DMS114 treated with DMSO at 0.1 percent for 48 hours (cell line): Measurements from ENCODE around the gene PDHX.
"Not testable (repeated sequence)": the region's sequence is repeated elsewhere in the genome, so short reads cannot be mapped to it uniquely, and the experiment has no call there.

ENCODE experiments used
- DNase-seq: peaks from one replicate; lab custom pipeline; 2025; ENCODE audit not compliant: unreplicated experiment; lab: John Stamatoyannopoulos, UW

PDHX gene

DNA sequence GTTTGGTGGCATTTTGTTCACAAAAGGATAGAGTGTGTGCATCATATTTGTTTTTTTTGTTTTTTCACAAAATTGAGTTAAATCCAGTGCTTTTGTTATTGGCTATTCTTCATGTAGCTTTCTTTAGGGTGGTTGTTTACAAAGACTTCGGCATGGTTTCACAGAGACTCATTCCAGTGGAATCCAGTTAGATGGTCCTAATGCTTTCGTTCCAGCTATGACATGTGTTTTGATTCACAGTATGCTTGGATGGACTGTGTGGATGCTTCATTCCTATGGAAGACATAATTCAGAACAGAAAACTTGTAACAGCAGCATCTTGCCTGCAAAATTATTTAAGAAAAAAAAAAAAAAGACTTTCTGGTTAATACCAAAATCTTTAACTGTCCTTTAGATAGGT is 97.9 kb downstream of the PDHX start:
- DNase-seq: no peak

- DNase-seq: no peak
Observed at GRCh38 chr11:35015621-35016387, 99.4 kb downstream of the PDHX start.

- no peak for DNase-seq
Observed at GRCh38 chr11:35016916-35017315, 100.5 kb downstream of the PDHX start.

GRCh38 chr11:35017528-35018342 is 101.3 kb downstream of the PDHX start:
- no peak for DNase-seq

- DNase-seq: no peak
Observed at GRCh38 chr11:35021589-35021988, 105.2 kb downstream of the PDHX start.

DNA sequence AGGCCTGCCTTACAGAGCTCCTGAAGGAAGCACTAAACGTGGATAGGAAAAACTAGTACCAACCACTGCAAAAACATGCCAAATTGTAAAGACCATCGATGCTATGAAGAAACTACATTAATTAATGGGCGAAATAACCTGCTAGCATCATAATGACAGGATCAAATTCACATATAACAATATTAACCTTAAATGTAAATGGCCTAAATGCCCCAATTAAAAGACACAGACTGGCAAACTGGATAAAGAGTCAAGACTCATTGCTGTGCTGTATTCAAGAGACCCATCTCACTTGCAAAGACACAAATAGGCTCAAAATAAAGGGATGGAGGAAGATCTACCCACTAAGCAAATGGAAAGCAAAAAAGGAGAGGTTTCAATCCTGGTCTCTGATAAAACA is 107.5 kb downstream of the PDHX start:
- not testable (repeated sequence) for DNase-seq

- DNase-seq: not testable (repeated sequence)
Observed at GRCh38 chr11:35028007-35028406, 111.6 kb downstream of the PDHX start.

GRCh38 chr11:35029979-35030682 is 113.7 kb downstream of the PDHX start:
- DNase-seq: no peak

DNA sequence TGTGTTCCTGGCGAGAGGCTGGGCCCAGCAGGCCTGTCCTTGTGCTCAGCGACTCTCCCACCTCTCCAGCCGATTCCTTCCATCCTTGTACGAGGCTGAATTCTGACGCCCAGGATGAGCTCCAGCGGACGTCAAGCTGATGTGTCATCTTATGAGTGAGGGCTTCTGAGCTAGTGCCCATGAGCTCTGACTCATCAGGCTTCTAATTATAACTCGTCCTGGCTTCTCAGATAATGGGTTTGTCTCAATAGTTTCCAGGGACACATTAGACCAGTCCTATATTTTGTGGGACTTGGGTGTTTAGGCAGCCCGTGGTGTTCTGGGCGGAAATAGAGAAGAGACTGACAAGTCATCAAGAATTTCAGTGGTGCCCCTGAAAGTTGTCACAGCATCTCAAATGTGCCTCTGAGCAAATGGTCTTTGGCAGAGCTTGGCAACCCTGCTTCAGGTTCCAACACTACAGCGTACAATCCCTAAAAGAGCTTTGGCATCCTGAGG is 114.3 kb downstream of the PDHX start:
- DNase-seq: no peak

DNA sequence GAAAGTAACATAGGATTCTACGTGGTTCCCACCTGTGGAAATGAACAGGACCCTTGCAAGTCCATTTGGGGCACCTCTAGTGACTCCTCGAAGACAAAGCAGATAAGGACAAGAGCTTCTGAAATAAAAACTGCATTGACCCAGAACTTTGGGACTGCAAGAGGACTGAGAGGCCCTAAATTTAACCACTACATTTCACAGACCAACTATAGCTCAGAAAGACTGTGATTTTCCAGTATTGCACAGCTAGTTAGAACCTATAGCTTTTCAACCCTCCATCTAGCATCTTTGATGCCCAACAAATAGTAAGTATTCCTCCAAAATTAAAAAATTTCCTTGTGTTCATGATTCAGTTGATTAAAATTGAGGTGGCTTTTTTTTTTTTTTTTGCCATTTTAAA is 114.9 kb downstream of the PDHX start:
- DNase-seq: no peak

DNA sequence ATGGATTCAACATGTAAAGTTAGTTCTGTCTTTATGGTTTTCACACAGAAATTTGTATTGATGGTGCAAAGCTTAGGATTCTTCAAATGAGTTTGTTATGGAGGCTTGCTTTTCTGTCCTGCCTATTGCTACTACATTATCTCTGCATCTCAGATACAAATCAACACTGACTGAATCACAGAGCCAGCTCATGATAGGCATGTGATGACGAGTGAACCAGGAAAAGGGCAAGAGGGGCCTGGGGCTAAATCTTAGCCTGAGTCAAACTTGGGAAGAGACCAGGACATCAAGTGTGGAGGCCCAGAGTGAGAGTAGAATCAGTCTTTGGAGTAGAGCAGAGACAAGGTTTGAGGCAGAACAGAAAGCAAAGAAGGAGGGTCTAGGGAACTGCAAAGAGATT is 115.4 kb downstream of the PDHX start:
- DNase-seq: no peak

- no peak for DNase-seq
Observed at GRCh38 chr11:35033011-35033410, 116.6 kb downstream of the PDHX start.

DNA sequence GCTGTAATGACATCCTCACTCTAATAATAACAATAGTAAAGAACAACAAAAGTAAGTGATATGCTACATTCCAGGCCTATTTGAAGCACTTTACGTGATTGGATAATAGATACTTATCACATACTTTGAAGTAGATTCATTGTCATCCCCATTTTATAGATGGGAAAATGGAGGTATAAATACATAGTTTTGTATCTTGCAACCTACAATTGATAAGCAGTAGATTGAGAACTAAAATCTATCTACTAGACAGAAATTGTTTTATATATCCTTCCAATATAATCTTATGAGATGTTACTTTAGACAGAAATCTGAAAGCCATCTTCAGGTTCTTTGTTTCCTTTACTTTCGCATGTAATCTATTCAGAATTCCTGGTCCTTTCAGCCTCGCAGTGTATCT is 118.0 kb downstream of the PDHX start:
- no peak for DNase-seq

GRCh38 chr11:35035894-35036408 is 119.5 kb downstream of the PDHX start:
- no peak for DNase-seq

DNA sequence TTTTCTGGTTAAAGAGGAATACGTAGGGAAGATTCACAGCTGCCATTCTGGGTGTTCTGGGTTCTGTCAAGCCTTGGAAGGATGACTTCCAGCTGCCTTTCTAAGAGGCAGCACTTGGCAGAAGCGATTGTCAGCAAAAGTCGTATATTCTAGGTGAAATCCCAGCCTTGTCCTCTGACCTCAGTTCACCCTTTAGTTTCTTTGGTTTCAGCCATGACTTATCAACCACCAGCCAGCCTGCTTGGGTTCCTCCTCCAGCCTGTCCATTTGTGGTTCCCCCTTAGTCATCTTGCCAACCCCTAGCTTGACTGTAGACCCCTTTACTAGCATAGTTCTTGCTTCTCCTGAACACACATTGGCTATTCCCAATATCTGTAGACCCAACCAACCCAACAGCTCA is 120.2 kb downstream of the PDHX start:
- DNase-seq: no peak

GRCh38 chr11:35038211-35038928 is 122.0 kb downstream of the PDHX start:
- DNase-seq: no peak

- no peak for DNase-seq
Observed at GRCh38 chr11:35039076-35039475, 122.7 kb downstream of the PDHX start.

- DNase-seq: no peak
Observed at GRCh38 chr11:35040221-35040942, 124.0 kb downstream of the PDHX start.

GRCh38 chr11:35041070-35041554 is 124.7 kb downstream of the PDHX start:
- no peak for DNase-seq

GRCh38 chr11:35042224-35042623 is 125.8 kb downstream of the PDHX start:
- no peak for DNase-seq
